Lung (tissue), 12 donors: ENCODE results near the gene CHAF1A. TPM values are rescaled to one million over a fixed set of nuclear protein-coding genes. Genes with fewer than 3 reads are reported as not detected.

Source experiments
- ATAC-seq: fragments of 200-7000 bp; cut with Tn5 transposase; one replicate; pipeline ENCODE4 v1.9.1; 2020; ENCODE audit warnings: moderate number of reproducible peaks; ENCODE audit not compliant: insufficient read depth, low FRiP score
- DNase-seq, 3 donors: peaks; one replicate each; pipeline ENCODE4 v3.0.0-alpha.2; 2013 to 2017
- H3K27ac ChIP-seq, 2 donors: one replicate each; pipeline ENCODE4 v1.5.1; 2013; ENCODE audit warnings: mild to moderate bottlenecking in 2 of 2, moderate library complexity in 2 of 2, control low read depth in 1 of 2, inconsistent platforms in 1 of 2, low read depth in 1 of 2, low read length in 1 of 2
- H3K27me3 ChIP-seq, 3 donors: one replicate each; pipeline ENCODE4 v1.5.1; 2013; ENCODE audit warnings: low read length in 2 of 3; ENCODE audit not compliant: control insufficient read depth in 3 of 3, insufficient read depth in 3 of 3
- H3K36me3 ChIP-seq, 4 donors: one replicate each; pipeline ENCODE4 v1.5.1; 2013; ENCODE audit warnings: low read length in 4 of 4, mild to moderate bottlenecking in 1 of 4, moderate library complexity in 1 of 4; ENCODE audit not compliant: control insufficient read depth in 4 of 4, insufficient read depth in 4 of 4
- H3K4me1 ChIP-seq, 5 donors: one replicate each; pipeline ENCODE4 v1.5.1; 2013; ENCODE audit warnings: low read length in 5 of 5, mild to moderate bottlenecking in 2 of 5, moderate library complexity in 1 of 5; ENCODE audit not compliant: control insufficient read depth in 5 of 5, insufficient read depth in 5 of 5
- H3K4me3 ChIP-seq: one replicate; pipeline ENCODE4 v1.5.1; 2013; ENCODE audit warnings: mild to moderate bottlenecking, control low read depth, moderate library complexity
- H3K9ac ChIP-seq, 2 donors: one replicate each; pipeline ENCODE4 v1.5.1; 2013; ENCODE audit warnings: low read length in 2 of 2, control low read depth in 1 of 2; ENCODE audit not compliant: insufficient read depth in 1 of 2
- H3K9me3 ChIP-seq, 4 donors: one replicate each; pipeline ENCODE4 v1.5.1; 2013; ENCODE audit warnings: low read length in 3 of 4, mild to moderate bottlenecking in 1 of 4, moderate library complexity in 1 of 4; ENCODE audit not compliant: control insufficient read depth in 4 of 4, insufficient read depth in 3 of 4
- CTCF ChIP-seq: IDR thresholded peaks from 2 replicates; pipeline ENCODE4 v1.5.1; 2012; ENCODE audit warnings: mild to moderate bottlenecking; ENCODE audit errors: control extremely low read depth, extremely low read depth
- WGBS, 2 donors: extraction: QIAGEN DNeasy Blood & Tissue Kit; methylation state at CpG; one replicate each; pipeline ENCODE4 v1.1.7; 2013; 5-methylcytosine and 5-hydroxymethylcytosine counted together
- polyA plus RNA-seq, 2 donors: library from polyadenylated mRNA; stranded (reverse); fragments of 200-250 nt; gene quantifications; one replicate each; pipeline ENCODE4 v1.2.1, GENCODE V29; 2013
- total RNA-seq, 2 donors: library from RNA; depleted of rRNA in 1 of 2; stranded (reverse); fragments of >200 nt in 1 of 2; gene quantifications; one replicate each; pipeline ENCODE4 v1.2.1, GENCODE V29; 2014 to 2021
- donor health status: control.
- donor health status: control.
- donor health status: Bipolar disorder and iron deficiency.
- donor health status: healthy.
- donor health status: DM: yes; HTN: yes; CAD: no.

Gene CHAF1A
- total and polyA plus RNA-seq, 4 donors, result 6.8 to 16.7 (median 8.7) TPM

DNA sequence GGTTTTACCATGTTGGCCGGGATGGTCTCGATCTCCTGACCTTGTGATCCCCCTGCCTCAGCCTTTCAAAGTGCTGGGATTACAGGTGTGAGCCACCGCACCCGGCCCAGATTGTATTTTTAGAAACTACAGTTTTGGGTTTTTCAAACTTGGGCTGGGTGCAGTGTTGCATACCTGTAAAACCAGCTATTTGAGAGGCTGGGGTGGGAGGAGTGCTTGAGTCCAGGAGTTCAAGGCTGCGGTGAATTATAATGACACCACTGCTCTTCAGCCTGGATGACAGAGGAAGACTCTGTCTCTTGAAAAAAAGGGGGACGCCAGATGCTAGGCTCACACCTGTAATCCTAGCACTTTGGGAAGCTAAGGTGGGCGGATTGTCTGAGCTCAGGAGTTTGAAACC, 4.2 kb downstream of the CHAF1A start:
- WGBS, 2 donors, result 94 to 98% methylated on average over 7 of the region's 7 CpGs
- no peak overlapping the region for H3K4me3 ChIP-seq
- H3K4me1 ChIP-seq, result peaks cover 0 to 18% (median 8%) of the 10 kb centered on the region in 5 donors
- H3K36me3 ChIP-seq, result peaks cover 0 to 10% (median 5%) of the 10 kb centered on the region in 4 donors
- no peaks in the 10 kb centered on the region for H3K27me3 ChIP-seq
- ATAC-seq, result no peak
- DNase-seq, result no peak
- no peak overlapping the region for H3K27ac ChIP-seq
- no peak overlapping the region for H3K9ac ChIP-seq
- no peaks in the 10 kb centered on the region for H3K9me3 ChIP-seq
- no peak for TF ChIP-seq CTCF

- TF ChIP-seq CTCF, result no peak
- no peak overlapping the region for H3K27ac ChIP-seq
- no peak overlapping the region for H3K4me3 ChIP-seq
- 93 to 96% methylated on average over 23 of the region's 23 CpGs for WGBS, 2 donors
- H3K36me3 ChIP-seq, result peaks cover 0 to 13% (median 10%) of the 10 kb centered on the region in 4 donors
- ATAC-seq (no peak), DNase-seq (no peak)
- no peaks in the 10 kb centered on the region for H3K27me3 ChIP-seq
- H3K4me1 ChIP-seq, result peaks cover 0 to 8% (median 0%) of the 10 kb centered on the region in 5 donors
- no peak overlapping the region for H3K9ac ChIP-seq
- no peaks in the 10 kb centered on the region for H3K9me3 ChIP-seq
Observed at GRCh38 chr19:4409123-4409933, 6.9 kb downstream of the CHAF1A start.

DNA sequence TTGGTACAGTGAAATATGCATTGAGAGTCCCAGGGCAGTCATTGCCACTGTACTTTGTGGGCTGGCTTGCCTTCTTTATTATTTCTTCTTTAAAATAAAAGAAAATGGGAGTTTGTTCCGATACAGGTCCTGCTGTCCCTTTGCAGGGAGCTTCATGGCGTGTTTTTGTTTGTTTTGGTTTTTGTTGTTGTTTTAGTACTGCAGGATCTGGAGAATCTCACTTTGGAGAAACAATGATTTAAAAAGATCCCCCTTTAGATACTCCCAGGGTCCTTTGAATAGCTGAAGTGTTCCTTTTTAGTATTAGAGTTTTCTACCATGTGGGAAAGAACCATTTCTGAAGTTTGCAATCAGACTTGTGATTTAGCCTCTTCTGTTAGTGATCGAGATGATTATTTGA, 11.1 kb downstream of the CHAF1A start:
- WGBS, 2 donors, result 95 to 96% methylated on average over 3 of the region's 3 CpGs
- peaks cover 0 to 15% (median 11%) of the 10 kb centered on the region in 4 donors for H3K36me3 ChIP-seq

More for the DNA sequence above, 11.1 kb downstream of the CHAF1A start:
- ATAC-seq, result no peak
- no peak overlapping the region for H3K4me3 ChIP-seq
- peaks cover 0 to 26% (median 10%) of the 10 kb centered on the region in 5 donors for H3K4me1 ChIP-seq
- H3K27ac ChIP-seq, result no peak overlapping the region
- H3K9ac ChIP-seq, result no peak overlapping the region
- TF ChIP-seq CTCF, result no peak
- H3K9me3 ChIP-seq, result no peaks in the 10 kb centered on the region
- no peak for DNase-seq
- no peaks in the 10 kb centered on the region for H3K27me3 ChIP-seq
